ENCODE measurements around the gene AWAT1.
"Not testable (repeated sequence)": the region's sequence is repeated elsewhere in the genome, so short reads cannot be mapped to it uniquely, and the experiment has no call there.

The AWAT1 gene

GRCh38 chrX:70262952-70263567, 28.6 kb downstream of the AWAT1 start:
- DNase-seq = peak; percentile 62

GRCh38 chrX:70264784-70265183, 30.3 kb downstream of the AWAT1 start:
- DNase-seq = no peak

GRCh38 chrX:70268034-70268433, 33.6 kb downstream of the AWAT1 start, which contains the start of gene ARR3:
ARR3 (plus strand) TSS chrX:70268334; CDS start chrX:70269386, 1,052 bp downstream.
- DNase-seq = no peak

GRCh38 chrX:70274029-70274428, 39.6 kb downstream of the AWAT1 start:
- DNase-seq = not testable (repeated sequence)

- DNase-seq = no peak
Observed at GRCh38 chrX:70279081-70279480, 44.6 kb downstream of the AWAT1 start.

GRCh38 chrX:70280573-70280972, 46.1 kb downstream of the AWAT1 start:
- no peak for DNase-seq

- DNase-seq = no peak
Observed at GRCh38 chrX:70281951-70282350, 47.5 kb downstream of the AWAT1 start, which contains the start of gene RAB41. RAB41 (plus strand) TSS chrX:70282172; CDS start chrX:70282218, 46 bp downstream.

GRCh38 chrX:70289168-70289792, 54.8 kb downstream of the AWAT1 start:
- no peak for DNase-seq

Data from activated CD4-positive, alpha-beta T cell treated with anti-CD3 and anti-CD28 coated beads for 48 hours (primary cell).